ENCODE results near the gene TPM4. TPM values are rescaled to one million over a fixed set of nuclear protein-coding genes. Genes with fewer than 3 reads are reported as not detected.

TPM4 gene
- total RNA-seq, 1 experiment from 2014 or later, result 1,019 TPM

GRCh38 chr19:16125737-16126495, 49.6 kb downstream of the TPM4 start:
- DNase-seq (ENCODE audit: low spot score), result no peak

- DNase-seq (ENCODE audit: low spot score), result no peak
These were observed 50.8 kb downstream of the TPM4 start for GRCh38 chr19:16127080-16127479.

GRCh38 chr19:16127776-16128371, 51.6 kb downstream of the TPM4 start:
- no peak for DNase-seq (ENCODE audit: low spot score)

- DNase-seq (ENCODE audit: low spot score), result no peak
These were observed 55.4 kb downstream of the TPM4 start for GRCh38 chr19:16131648-16132047.

GRCh38 chr19:16133818-16134217, 57.5 kb downstream of the TPM4 start:
- DNase-seq (ENCODE audit: low spot score), result no peak

- no peak for DNase-seq (ENCODE audit: low spot score)
These were observed 58.2 kb downstream of the TPM4 start for GRCh38 chr19:16134510-16134909.

GRCh38 chr19:16135430-16136127, 59.3 kb downstream of the TPM4 start:
- DNase-seq (ENCODE audit: low spot score), result no peak

- no peak for DNase-seq (ENCODE audit: low spot score)
These were observed 60.1 kb downstream of the TPM4 start for GRCh38 chr19:16136185-16136999.

GRCh38 chr19:16139752-16140151, 63.5 kb downstream of the TPM4 start:
- DNase-seq (ENCODE audit: low spot score), result no peak

- no peak for DNase-seq (ENCODE audit: low spot score)
These were observed 64.7 kb downstream of the TPM4 start for GRCh38 chr19:16141043-16141442.

GRCh38 chr19:16142032-16142580, 65.8 kb downstream of the TPM4 start:
- no peak for DNase-seq (ENCODE audit: low spot score)

- no peak for DNase-seq (ENCODE audit: low spot score)
These were observed 67.3 kb downstream of the TPM4 start, which contains the start of gene HSH2D for GRCh38 chr19:16143399-16144215. Gene HSH2D (plus strand): TSS chr19:16143685. CDS start chr19:16148751, 5,066 bp downstream.

GRCh38 chr19:16144216-16144581, 67.9 kb downstream of the TPM4 start:
- no peak for DNase-seq (ENCODE audit: low spot score)

GRCh38 chr19:16146112-16146511, 69.8 kb downstream of the TPM4 start:
- DNase-seq (ENCODE audit: low spot score), result no peak

GRCh38 chr19:16148443-16149229, 72.3 kb downstream of the TPM4 start:
- no peak for DNase-seq (ENCODE audit: low spot score)

Other genes starting within 250 kb of the TPM4 start
- gene CYP4F2, start 178.4 kb upstream of the TPM4 start, total RNA-seq (2014; rRNA removed; shearing (Covaris generic)), result 0.70 and 3.8 TPM in 2 replicates
- gene CYP4F11, start 142.0 kb upstream of the TPM4 start, total RNA-seq (2014; rRNA removed; shearing (Covaris generic)), result 17.6 and 18.2 TPM in 2 replicates
- not detected in 2 replicates for gene OR10H4, start 127.5 kb upstream of the TPM4 start, total RNA-seq (2014; rRNA removed; shearing (Covaris generic))
- 134 and 136 TPM in 2 replicates for gene RAB8A, start 35.4 kb downstream of the TPM4 start, total RNA-seq (2014; rRNA removed; shearing (Covaris generic))
- not detected in 2 replicates for gene HSH2D, start 67.2 kb downstream of the TPM4 start, total RNA-seq (2014; rRNA removed; shearing (Covaris generic))
- gene CIB3, start 97.0 kb downstream of the TPM4 start, total RNA-seq (2014; rRNA removed; shearing (Covaris generic)), result not detected in 2 replicates
- 230 and 257 TPM in 2 replicates for gene FAM32A, start 108.9 kb downstream of the TPM4 start, total RNA-seq (2014; rRNA removed; shearing (Covaris generic))
- 88.8 and 95.9 TPM in 2 replicates for gene AP1M1, start 121.4 kb downstream of the TPM4 start, total RNA-seq (2014; rRNA removed; shearing (Covaris generic))
- 0.23 and 1.1 TPM in 2 replicates for gene KLF2, start 248.3 kb downstream of the TPM4 start, total RNA-seq (2014; rRNA removed; shearing (Covaris generic))

Measured in H4 (cell line).